ENCODE data around the gene PRRT4.

PRRT4 gene

GRCh38 chr7:128361411-128362379, at the start of gene PRRT4:
Gene PRRT4, minus strand, starts transcription at chr7:128361690.
- no peak for DNase-seq

- no peak for DNase-seq
Measured at GRCh38 chr7:128410451-128410753, 48.9 kb upstream of the PRRT4 start.

GRCh38 chr7:128409596-128410450, 48.3 kb upstream of the PRRT4 start, which contains the start of gene IMPDH1:
Gene IMPDH1, minus strand, starts transcription at chr7:128409982. Its CDS starts 81 bp downstream, at chr7:128409901.
- peak; percentile 44 for DNase-seq

GRCh38 chr7:128408709-128409595, 47.5 kb upstream of the PRRT4 start:
- DNase-seq, result no peak

GRCh38 chr7:128407751-128408708, 46.5 kb upstream of the PRRT4 start:
- no peak for DNase-seq

GRCh38 chr7:128407233-128407589, 45.7 kb upstream of the PRRT4 start:
- no peak for DNase-seq

- DNase-seq, result no peak
Measured at GRCh38 chr7:128406314-128407232, 45.1 kb upstream of the PRRT4 start.

GRCh38 chr7:128405471-128406313, 44.2 kb upstream of the PRRT4 start:
- DNase-seq, result peak; percentile 37

- no peak for DNase-seq
Measured at GRCh38 chr7:128404886-128405470, 43.5 kb upstream of the PRRT4 start.

GRCh38 chr7:128404143-128404681, 42.7 kb upstream of the PRRT4 start:
- no peak for DNase-seq

- no peak for DNase-seq
Measured at GRCh38 chr7:128403676-128404075, 42.2 kb upstream of the PRRT4 start.

GRCh38 chr7:128402356-128402755, 40.9 kb upstream of the PRRT4 start:
- DNase-seq, result no peak

GRCh38 chr7:128400566-128400965, 39.1 kb upstream of the PRRT4 start:
- no peak for DNase-seq

- DNase-seq, result no peak
Measured at GRCh38 chr7:128399991-128400390, 38.5 kb upstream of the PRRT4 start.

GRCh38 chr7:128398841-128399135, 37.3 kb upstream of the PRRT4 start:
- DNase-seq, result no peak

GRCh38 chr7:128398016-128398840, 36.7 kb upstream of the PRRT4 start:
- peak; percentile 13 for DNase-seq

- DNase-seq, result no peak
Measured at GRCh38 chr7:128396357-128396756, 34.9 kb upstream of the PRRT4 start.

GRCh38 chr7:128395748-128396147, 34.3 kb upstream of the PRRT4 start:
- DNase-seq, result no peak

Measured in NCI-H1436 (cell line).